GM18861 (cell line): Measurements from ENCODE around the gene THEMIS.
"Not testable (repeated sequence)": the region's sequence is repeated elsewhere in the genome, so short reads cannot be mapped to it uniquely, and the experiment has no call there.

Experiments used
- ATAC-seq: cut with Tn5 transposase; IDR thresholded peaks from one replicate; pipeline ENCODE4 v1.9.1; 2021; ENCODE audit not compliant: unreplicated experiment

Gene THEMIS

GRCh38 chr6:127738423-127738822 is 162.4 kb downstream of the THEMIS start:
- no peak for ATAC-seq

- ATAC-seq = no peak
Measured at GRCh38 chr6:127737768-127738167, 163.1 kb downstream of the THEMIS start.

- ATAC-seq = peak; percentile 92
Measured at GRCh38 chr6:127737009-127737486, 163.8 kb downstream of the THEMIS start.

- ATAC-seq = no peak
Measured at GRCh38 chr6:127732927-127733326, 167.9 kb downstream of the THEMIS start.

- ATAC-seq = no peak
Measured at GRCh38 chr6:127727260-127727953, 173.5 kb downstream of the THEMIS start.

- ATAC-seq = no peak
Measured at GRCh38 chr6:127725821-127726220, 175.0 kb downstream of the THEMIS start.

- ATAC-seq = no peak
Measured at GRCh38 chr6:127718694-127719093, 182.2 kb downstream of the THEMIS start.

GRCh38 chr6:127717384-127717783 is 183.5 kb downstream of the THEMIS start:
- no peak for ATAC-seq

GRCh38 chr6:127716465-127716864 is 184.4 kb downstream of the THEMIS start:
- ATAC-seq = no peak

GRCh38 chr6:127710668-127711067 is 190.2 kb downstream of the THEMIS start:
- no peak for ATAC-seq

GRCh38 chr6:127706216-127706615 is 194.6 kb downstream of the THEMIS start:
- ATAC-seq = no peak

GRCh38 chr6:127695108-127695507 is 205.8 kb downstream of the THEMIS start:
- ATAC-seq = no peak

GRCh38 chr6:127691146-127691545 is 209.7 kb downstream of the THEMIS start:
- no peak for ATAC-seq

GRCh38 chr6:127690588-127690987 is 210.3 kb downstream of the THEMIS start:
- ATAC-seq = no peak

- ATAC-seq = no peak
Measured at GRCh38 chr6:127690092-127690491, 210.8 kb downstream of the THEMIS start.

GRCh38 chr6:127687490-127687889 is 213.4 kb downstream of the THEMIS start:
- not testable (repeated sequence) for ATAC-seq

GRCh38 chr6:127686084-127686483 is 214.8 kb downstream of the THEMIS start:
- ATAC-seq = no peak

GRCh38 chr6:127684501-127684900 is 216.4 kb downstream of the THEMIS start:
- no peak for ATAC-seq
